ENCODE measurements around the gene SMIM27. TPM values are rescaled to one million over a fixed set of nuclear protein-coding genes. Genes with fewer than 3 reads are reported as not detected.

Gene SMIM27
- total RNA-seq, 1 experiment from 2014 or later: 15.7 TPM

DNA sequence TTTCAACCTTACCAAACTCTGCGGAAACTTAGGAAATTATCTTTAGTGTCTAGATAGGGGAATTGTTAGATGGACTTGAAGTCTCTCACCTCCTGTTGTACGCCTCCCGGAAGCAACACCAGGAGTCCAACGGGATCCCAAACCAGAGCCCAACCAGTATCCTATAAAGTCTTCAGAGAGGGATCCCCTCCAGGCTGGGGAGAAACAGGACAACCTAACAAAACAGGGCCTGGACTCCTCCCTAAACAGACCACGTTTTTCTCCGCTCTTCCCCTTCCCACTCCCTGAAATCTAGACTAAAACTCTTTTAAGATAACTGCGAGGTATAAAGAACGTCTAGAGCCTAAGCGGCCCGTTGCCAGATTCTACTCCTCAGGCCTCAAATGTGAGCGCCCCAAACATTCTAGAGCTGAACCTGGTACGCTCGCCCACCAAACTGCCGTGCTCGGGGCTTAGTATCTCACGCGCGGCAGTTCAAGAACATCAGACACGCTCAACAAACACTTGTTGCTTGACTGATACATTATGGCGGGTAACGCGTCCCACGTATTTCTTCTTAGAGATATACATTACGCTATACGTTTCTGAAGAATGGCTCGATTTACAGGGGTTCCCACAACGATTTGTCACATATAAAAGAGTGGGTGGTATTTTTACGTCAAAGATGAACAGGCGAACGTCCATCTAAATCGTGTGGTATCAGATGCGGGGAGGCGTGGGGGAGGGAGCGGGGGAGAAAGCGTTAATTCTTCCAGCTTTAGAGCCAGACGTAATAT lies 663 bp upstream of the SMIM27 start:
- DNase-seq: peak; percentile 33
- Histone ChIP-seq H2BK12ac (ENCODE audit: insufficient read length, low read depth, low read length) (no peak overlapping the region), H4K20me1 (ENCODE audit: control insufficient read depth, insufficient read depth, insufficient read length) (no peaks in the 10 kb centered on the region), H3K27ac (ENCODE audit: insufficient read length, low read depth, low read length) (peak overlapping the region; percentile 55), H3K79me1 (ENCODE audit: insufficient read depth, low read depth, low read length, poor library complexity, severe bottlenecking) (no peaks in the 10 kb centered on the region), H3K56ac (ENCODE audit: insufficient read length, low read depth, low read length) (no peak overlapping the region), H2BK20ac (ENCODE audit: low read depth, low read length, poor library complexity, severe bottlenecking) (no peak overlapping the region), H3T11ph (ENCODE audit: low read length) (no peak overlapping the region), H2AFZ (ENCODE audit: low read length) (no peak overlapping the region), H2BK5ac (ENCODE audit: insufficient read length, low read length) (no peak overlapping the region), H3K4me2 (ENCODE audit: insufficient read depth, insufficient read length, low read length) (peak overlapping the region; percentile 84), H2BK15ac (ENCODE audit: low read depth, low read length) (no peak overlapping the region), H3K18ac (ENCODE audit: insufficient read length, low read depth, low read length) (peak overlapping the region; percentile 52), H3K9ac (ENCODE audit: extremely low read depth, insufficient read length, low read length) (peak overlapping the region; percentile 87), H3K23me2 (ENCODE audit: insufficient read length, low read depth, low read length, poor library complexity, severe bottlenecking) (no peaks in the 10 kb centered on the region), H3K4me1 (ENCODE audit: insufficient read depth, low read length) (no peaks in the 10 kb centered on the region; the same call in 1 of the 2 replicates), H3K4ac (ENCODE audit: low read depth, low read length) (no peak overlapping the region), H3K79me2 (ENCODE audit: insufficient read depth, low read length) (peaks cover 28% of the 10 kb centered on the region), H2AK5ac (ENCODE audit: insufficient read length, low read length) (no peak overlapping the region), H4K91ac (ENCODE audit: insufficient read length, low read depth, low read length) (no peak overlapping the region), H3K14ac (ENCODE audit: insufficient read depth, low read length) (peak overlapping the region; percentile 42; the same call in 1 of the 2 replicates), H3K9me3 (ENCODE audit: control insufficient read depth, low read depth, low read length) (no peaks in the 10 kb centered on the region), H4K5ac (ENCODE audit: insufficient read length, low read depth, low read length) (no peak overlapping the region), H3K23ac (ENCODE audit: insufficient read length, low read depth, low read length) (no peak overlapping the region), H4K8ac (replicated peaks; ENCODE audit: insufficient read length, low read depth, low read length) (no peak overlapping the region), H2BK120ac (ENCODE audit: low read depth, low read length, poor library complexity, severe bottlenecking) (no peak overlapping the region), H3K27me3 (ENCODE audit: insufficient read depth, low read length) (no peaks in the 10 kb centered on the region)
- TF ChIP-seq, protein P1, sequence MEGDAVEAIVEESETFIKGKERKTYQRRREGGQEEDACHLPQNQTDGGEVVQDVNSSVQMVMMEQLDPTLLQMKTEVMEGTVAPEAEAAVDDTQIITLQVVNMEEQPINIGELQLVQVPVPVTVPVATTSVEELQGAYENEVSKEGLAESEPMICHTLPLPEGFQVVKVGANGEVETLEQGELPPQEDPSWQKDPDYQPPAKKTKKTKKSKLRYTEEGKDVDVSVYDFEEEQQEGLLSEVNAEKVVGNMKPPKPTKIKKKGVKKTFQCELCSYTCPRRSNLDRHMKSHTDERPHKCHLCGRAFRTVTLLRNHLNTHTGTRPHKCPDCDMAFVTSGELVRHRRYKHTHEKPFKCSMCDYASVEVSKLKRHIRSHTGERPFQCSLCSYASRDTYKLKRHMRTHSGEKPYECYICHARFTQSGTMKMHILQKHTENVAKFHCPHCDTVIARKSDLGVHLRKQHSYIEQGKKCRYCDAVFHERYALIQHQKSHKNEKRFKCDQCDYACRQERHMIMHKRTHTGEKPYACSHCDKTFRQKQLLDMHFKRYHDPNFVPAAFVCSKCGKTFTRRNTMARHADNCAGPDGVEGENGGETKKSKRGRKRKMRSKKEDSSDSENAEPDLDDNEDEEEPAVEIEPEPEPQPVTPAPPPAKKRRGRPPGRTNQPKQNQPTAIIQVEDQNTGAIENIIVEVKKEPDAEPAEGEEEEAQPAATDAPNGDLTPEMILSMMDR (conservative IDR thresholded peaks at IDR 0.05): no peak
- WGBS (ENCODE audit: extremely low coverage, insufficient read length, low lambda C conversion rate): no CpG with 5 or more reads among the region's 36 CpGs
- H3K4me3 Mint-ChIP-seq: peak overlapping the region; percentile 87 to 97
- H3K27me3 Mint-ChIP-seq (ENCODE audit: low read depth): no peaks in the 10 kb centered on the region; the same call in 1 of the 2 replicates
- peaks cover 12 to 28% of the 10 kb centered on the region in 2 experiments for H3K4me1 Mint-ChIP-seq
- peaks cover 17 to 30% (median 28%) of the 10 kb centered on the region in 3 experiments for H3K36me3 Mint-ChIP-seq (ENCODE audit: insufficient read depth in 1 of 3, low read depth in 3 of 3)
- H3K9me3 Mint-ChIP-seq: no peaks in the 10 kb centered on the region; a peak in 1 of 5 replicates
- peak overlapping the region; percentile 97 to 100 (median 99) for H3K27ac Mint-ChIP-seq
